ENCODE data around the gene ADGB.
"Not testable (repeated sequence)": the region's sequence is repeated elsewhere in the genome, so short reads cannot be mapped to it uniquely, and the experiment has no call there.

Gene ADGB

DNA sequence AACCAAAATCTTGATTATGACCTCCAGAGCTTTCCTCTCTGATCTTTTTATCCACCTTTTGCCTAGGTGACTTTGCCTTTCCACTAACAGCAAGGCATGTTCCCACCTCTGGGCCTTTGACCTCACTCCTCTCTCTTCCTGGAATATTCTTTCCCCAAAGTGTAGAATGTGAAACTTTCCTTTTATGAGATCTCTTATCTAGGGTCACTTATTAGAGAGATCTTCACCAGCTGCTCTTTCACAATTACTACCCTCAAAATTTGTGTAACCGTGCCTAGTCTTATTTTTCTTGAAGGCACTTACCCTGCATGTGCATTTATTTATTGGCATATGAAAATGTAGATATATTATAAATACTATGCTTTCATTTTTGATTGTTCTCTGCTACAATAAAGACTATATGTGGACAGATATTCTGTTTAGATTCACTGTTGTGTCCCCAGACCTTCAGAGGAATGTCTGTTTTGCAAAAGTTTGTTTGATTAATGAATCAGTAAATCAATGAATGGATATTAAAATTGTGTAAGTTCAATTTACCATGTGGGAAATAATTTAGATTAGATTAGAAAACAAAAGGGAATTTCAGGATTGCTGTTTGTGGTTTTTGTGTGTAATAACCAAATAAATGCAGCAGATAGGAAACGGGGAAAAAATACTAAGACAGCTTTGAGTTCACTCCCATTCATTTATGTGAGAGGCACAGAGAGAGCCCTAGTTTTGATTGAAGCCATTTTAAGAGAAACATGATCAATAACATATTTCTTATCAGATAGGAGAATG lies 207.0 kb downstream of the ADGB start:
- CTCF ChIA-PET, result no interaction called here
- POLR2A ChIA-PET, result no interaction called here
- DNase-seq (ENCODE audit: extremely low spot score), result no peak
- TF ChIP-seq LEF1 (IDR thresholded peaks at IDR 0.05; ENCODE audit: borderline replicate concordance), result no peak
- TF ChIP-seq L3MBTL2 (conservative IDR thresholded peaks at IDR 0.05), result no peak
- TF ChIP-seq FOXK2 (IDR thresholded peaks at IDR 0.05), result no peak
- no peak for TF ChIP-seq TARDBP (IDR thresholded peaks at IDR 0.05)
- TF ChIP-seq HDGF (IDR thresholded peaks at IDR 0.05; ENCODE audit: borderline replicate concordance), result no peak
- TF ChIP-seq SP1 (IDR thresholded peaks at IDR 0.05), result no peak
- no peak for TF ChIP-seq FOXA1 (IDR thresholded peaks at IDR 0.05)
- no peak for TF ChIP-seq BHLHE40 (IDR thresholded peaks at IDR 0.05; ENCODE audit: borderline replicate concordance)
- TF ChIP-seq ELF4 (IDR thresholded peaks at IDR 0.05), result no peak
- TF ChIP-seq CTBP1 (IDR thresholded peaks at IDR 0.05; ENCODE audit: borderline replicate concordance), result no peak
- no peak for TF ChIP-seq FOXM1 (IDR thresholded peaks at IDR 0.05; ENCODE audit: borderline replicate concordance)
- TF ChIP-seq SUZ12 (IDR thresholded peaks at IDR 0.05), result no peak
- no peak for TF ChIP-seq ZNF384 (IDR thresholded peaks at IDR 0.05)
- TF ChIP-seq, protein P1, sequence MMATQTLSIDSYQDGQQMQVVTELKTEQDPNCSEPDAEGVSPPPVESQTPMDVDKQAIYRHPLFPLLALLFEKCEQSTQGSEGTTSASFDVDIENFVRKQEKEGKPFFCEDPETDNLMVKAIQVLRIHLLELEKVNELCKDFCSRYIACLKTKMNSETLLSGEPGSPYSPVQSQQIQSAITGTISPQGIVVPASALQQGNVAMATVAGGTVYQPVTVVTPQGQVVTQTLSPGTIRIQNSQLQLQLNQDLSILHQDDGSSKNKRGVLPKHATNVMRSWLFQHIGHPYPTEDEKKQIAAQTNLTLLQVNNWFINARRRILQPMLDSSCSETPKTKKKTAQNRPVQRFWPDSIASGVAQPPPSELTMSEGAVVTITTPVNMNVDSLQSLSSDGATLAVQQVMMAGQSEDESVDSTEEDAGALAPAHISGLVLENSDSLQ (IDR thresholded peaks at IDR 0.05), result no peak
- no peak for TF ChIP-seq ARNT (IDR thresholded peaks at IDR 0.05)
- TF ChIP-seq NFRKB (IDR thresholded peaks at IDR 0.05), result no peak

DNA sequence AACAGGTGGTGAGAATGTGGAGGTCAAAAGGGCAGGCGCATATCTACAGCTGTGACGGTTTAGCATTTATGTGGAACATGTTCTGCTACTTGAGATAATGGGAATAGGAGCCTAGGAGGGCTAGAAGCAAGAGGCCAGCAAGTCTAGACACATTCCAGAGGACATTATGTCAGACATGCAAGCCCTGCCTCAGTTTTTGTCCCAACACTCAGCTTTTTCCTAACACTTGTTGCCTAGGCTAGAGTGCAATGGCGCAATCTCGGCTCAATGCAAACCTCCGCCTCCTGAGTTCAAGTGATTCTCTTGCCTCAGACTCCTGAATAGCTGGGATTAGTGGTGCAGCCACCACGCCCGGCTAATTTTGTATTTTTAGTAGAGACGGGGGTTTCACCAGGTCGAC lies 210.2 kb downstream of the ADGB start:
- DNase-seq (ENCODE audit: extremely low spot score); POLR2A ChIA-PET: not testable (repeated sequence)
- CTCF ChIA-PET, result interaction anchor here (1.0 kb wide), 1 partner anchor 24 kb away, joined by 3 read pairs; no protein-coding TSS in a partner anchor

DNA sequence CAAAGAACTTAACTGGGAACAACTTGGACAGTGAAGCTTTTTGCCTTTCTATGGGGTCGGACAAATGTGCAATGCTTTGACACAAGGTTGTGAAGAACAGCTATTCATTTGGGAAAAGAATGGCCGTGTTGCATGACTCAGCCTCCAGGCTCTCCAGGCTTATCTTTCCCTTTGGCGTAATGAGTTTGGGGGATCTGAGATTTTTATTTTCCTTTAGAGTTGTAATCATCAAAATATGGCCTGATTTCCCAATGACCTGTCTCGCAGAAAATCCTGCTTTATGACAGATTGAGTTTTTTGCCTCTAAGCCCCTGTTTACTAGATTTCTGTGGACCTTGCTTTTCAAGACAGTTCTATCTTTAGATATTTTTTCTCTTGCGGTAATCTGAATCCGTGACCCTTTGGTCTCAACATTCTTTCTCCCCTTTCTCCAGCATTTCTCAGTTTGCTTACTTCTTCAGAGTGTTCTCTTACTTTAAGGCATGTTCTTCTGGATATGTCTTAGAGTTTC lies 214.1 kb downstream of the ADGB start:
- CTCF ChIA-PET; DNase-seq (ENCODE audit: extremely low spot score); POLR2A ChIA-PET: not testable (repeated sequence)

GRCh38 chr6:146813554-146813953 lies 214.8 kb downstream of the ADGB start:
- POLR2A ChIA-PET, result no interaction called here
- CTCF ChIA-PET, result no interaction called here
- no peak for DNase-seq (ENCODE audit: extremely low spot score)
- no peak for TF ChIP-seq TARDBP (IDR thresholded peaks at IDR 0.05)
- TF ChIP-seq ZNF384 (IDR thresholded peaks at IDR 0.05), result no peak
- TF ChIP-seq ARNT (IDR thresholded peaks at IDR 0.05), result no peak
- TF ChIP-seq FOXM1 (IDR thresholded peaks at IDR 0.05; ENCODE audit: borderline replicate concordance), result no peak
- no peak for TF ChIP-seq LEF1 (IDR thresholded peaks at IDR 0.05; ENCODE audit: borderline replicate concordance)
- no peak for TF ChIP-seq BHLHE40 (IDR thresholded peaks at IDR 0.05; ENCODE audit: borderline replicate concordance)
- TF ChIP-seq NFRKB (IDR thresholded peaks at IDR 0.05), result no peak
- no peak for TF ChIP-seq SP1 (IDR thresholded peaks at IDR 0.05)
- TF ChIP-seq CTBP1 (IDR thresholded peaks at IDR 0.05; ENCODE audit: borderline replicate concordance), result no peak
- TF ChIP-seq L3MBTL2 (conservative IDR thresholded peaks at IDR 0.05), result no peak
- TF ChIP-seq SUZ12 (IDR thresholded peaks at IDR 0.05), result no peak
- TF ChIP-seq ELF4 (IDR thresholded peaks at IDR 0.05), result no peak
- TF ChIP-seq FOXA1 (IDR thresholded peaks at IDR 0.05), result no peak
- TF ChIP-seq FOXK2 (IDR thresholded peaks at IDR 0.05), result no peak
- TF ChIP-seq, protein P1 (IDR thresholded peaks at IDR 0.05), result no peak

DNA sequence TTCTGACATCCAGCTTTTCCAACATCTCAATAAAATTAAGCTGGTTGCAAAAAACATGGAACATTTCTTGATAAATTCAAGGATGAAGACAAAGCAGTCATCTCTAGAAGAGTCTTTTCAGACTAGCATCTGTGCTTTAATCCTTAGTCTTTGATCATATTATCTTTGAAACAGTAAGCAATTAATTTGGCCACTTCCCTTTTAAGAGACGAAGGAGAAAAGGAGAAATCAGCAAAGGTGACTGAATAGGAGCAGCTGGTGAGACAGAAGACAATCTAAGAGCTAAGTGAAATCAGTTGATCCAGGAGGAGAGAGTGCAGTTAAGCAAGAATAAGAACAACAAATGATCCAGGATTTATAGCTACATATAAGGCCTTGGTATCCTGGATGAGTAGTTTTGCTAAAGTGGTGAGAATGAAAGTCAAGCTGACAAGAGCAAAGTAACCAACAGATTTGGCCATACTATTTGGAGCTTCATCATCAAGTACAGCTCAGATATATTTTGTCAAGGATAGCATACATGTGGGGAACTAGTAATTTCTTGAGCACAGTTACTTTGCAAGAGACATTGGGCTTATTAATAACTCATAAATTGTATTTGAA lies 215.5 kb downstream of the ADGB start:
- TF ChIP-seq, protein P1 (IDR thresholded peaks at IDR 0.05), result no peak
- TF ChIP-seq SUZ12 (IDR thresholded peaks at IDR 0.05), result no peak
- no peak for TF ChIP-seq ZNF384 (IDR thresholded peaks at IDR 0.05)
- no peak for TF ChIP-seq CTBP1 (IDR thresholded peaks at IDR 0.05; ENCODE audit: borderline replicate concordance)
- no peak for TF ChIP-seq FOXK2 (IDR thresholded peaks at IDR 0.05)
- TF ChIP-seq BHLHE40 (IDR thresholded peaks at IDR 0.05; ENCODE audit: borderline replicate concordance), result no peak
- TF ChIP-seq FOXM1 (IDR thresholded peaks at IDR 0.05; ENCODE audit: borderline replicate concordance), result no peak
- TF ChIP-seq FOXA1 (IDR thresholded peaks at IDR 0.05), result no peak
- no peak for TF ChIP-seq NFRKB (IDR thresholded peaks at IDR 0.05)
- TF ChIP-seq ARNT (IDR thresholded peaks at IDR 0.05), result no peak
- no peak for TF ChIP-seq ELF4 (IDR thresholded peaks at IDR 0.05)
- TF ChIP-seq HDGF (IDR thresholded peaks at IDR 0.05; ENCODE audit: borderline replicate concordance), result no peak
- TF ChIP-seq TARDBP (IDR thresholded peaks at IDR 0.05), result no peak
- TF ChIP-seq SP1 (IDR thresholded peaks at IDR 0.05), result no peak
- no peak for TF ChIP-seq LEF1 (IDR thresholded peaks at IDR 0.05; ENCODE audit: borderline replicate concordance)
- CTCF ChIA-PET, result interaction anchor here (0.6 kb wide), 1 partner anchor 1220 kb away, joined by 3 read pairs; no protein-coding TSS in a partner anchor
- POLR2A ChIA-PET, result no interaction called here
- no peak for DNase-seq (ENCODE audit: extremely low spot score)

DNA sequence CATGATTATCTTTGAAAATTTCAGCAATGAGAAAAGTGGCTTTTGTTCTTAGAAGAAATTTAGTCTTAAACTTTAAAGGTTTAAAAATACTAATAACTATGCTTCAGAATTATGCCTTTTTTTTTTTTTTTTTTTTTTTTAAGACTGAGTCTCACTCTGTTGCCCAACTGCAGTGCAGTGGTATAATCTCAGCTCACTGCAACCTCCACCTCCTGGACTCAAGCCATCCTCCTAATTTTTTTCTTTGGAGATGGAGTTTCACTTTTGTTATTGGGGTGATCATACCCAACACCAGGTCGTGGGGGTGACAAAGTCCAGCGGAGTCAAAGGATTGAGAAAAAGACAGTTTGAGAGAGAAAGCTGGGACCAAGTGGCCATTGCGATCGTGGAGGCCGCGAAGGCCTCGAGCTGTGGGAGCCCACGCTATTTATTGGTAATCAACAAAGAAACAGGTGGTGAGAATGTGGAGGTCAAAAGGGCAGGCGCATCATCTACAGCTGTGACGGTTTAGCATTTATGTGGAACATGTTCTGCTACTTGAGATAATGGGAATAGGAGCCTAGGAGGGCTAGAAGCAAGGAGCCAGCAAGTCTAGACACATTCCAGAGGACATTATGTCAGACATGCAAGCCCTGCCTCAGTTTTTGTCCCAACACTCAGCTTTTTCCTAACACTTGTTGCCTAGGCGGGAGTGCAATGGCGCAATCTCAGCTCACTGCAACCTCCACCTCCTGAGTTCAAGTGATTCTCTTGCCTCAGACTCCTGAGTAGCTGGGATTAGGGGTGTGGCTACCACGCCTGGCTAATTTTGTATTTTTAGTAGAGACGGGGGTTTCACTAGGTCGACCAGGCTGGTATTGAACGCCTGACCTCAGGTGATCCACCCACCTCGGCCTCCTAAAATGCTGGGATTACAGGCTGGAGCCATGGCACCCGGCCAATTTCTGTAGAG lies 217.0 kb downstream of the ADGB start:
- DNase-seq (ENCODE audit: extremely low spot score); POLR2A ChIA-PET; CTCF ChIA-PET: not testable (repeated sequence)
